GM13977 (cell line): ENCODE results near the gene RSF1.

Experiments
- DNase-seq: peaks from one replicate; pipeline ENCODE4 v3.0.0; 2012; ENCODE audit warnings: low spot score
- CTCF ChIP-seq: IDR thresholded peaks from 2 replicates; pipeline ENCODE4 v1.5.1; 2012; ENCODE audit warnings: mild to moderate bottlenecking, control low read depth; ENCODE audit not compliant: insufficient read depth; ENCODE audit errors: extremely low read depth, missing control alignments
- in situ Hi-C: fragments of 300-500 bp; cut with MboI; formaldehyde crosslinking; loops from one replicate; pipeline ENCODE4 v1.12.0; 2022; ENCODE audit warnings: low sequenced_read_pairs, low pct_unique_long_range_greater_than_20kb, mixed read lengths, inconsistent platforms; ENCODE audit not compliant: unreplicated experiment

Gene RSF1

GRCh38 chr11:77819921-77820564 lies 479 bp downstream of the RSF1 start:
- TF ChIP-seq CTCF, result no peak
- in situ Hi-C loops, result no loop called here
- peak; percentile 41 for DNase-seq

- peak; percentile 82 for DNase-seq
- no peak for TF ChIP-seq CTCF
- in situ Hi-C loops, result no loop called here
Measured at GRCh38 chr11:77819411-77819920, 1.1 kb downstream of the RSF1 start.

GRCh38 chr11:77815459-77815858 lies 5.1 kb downstream of the RSF1 start:
- no peak for TF ChIP-seq CTCF
- in situ Hi-C loops, result no loop called here

GRCh38 chr11:77814848-77815247 lies 5.7 kb downstream of the RSF1 start:
- in situ Hi-C loops, result no loop called here
- DNase-seq, result no peak
- no peak for TF ChIP-seq CTCF

More at GRCh38 chr11:77815459-77815858, 5.1 kb downstream of the RSF1 start:
- no peak for DNase-seq

- no peak for TF ChIP-seq CTCF
- in situ Hi-C loops, result no loop called here
- no peak for DNase-seq
Measured at GRCh38 chr11:77813256-77813655, 7.3 kb downstream of the RSF1 start.

GRCh38 chr11:77806993-77807392 lies 13.5 kb downstream of the RSF1 start:
- in situ Hi-C loops, result no loop called here
- no peak for DNase-seq
- TF ChIP-seq CTCF, result no peak
